ENCODE measurements around the gene HNMT.

DNA sequence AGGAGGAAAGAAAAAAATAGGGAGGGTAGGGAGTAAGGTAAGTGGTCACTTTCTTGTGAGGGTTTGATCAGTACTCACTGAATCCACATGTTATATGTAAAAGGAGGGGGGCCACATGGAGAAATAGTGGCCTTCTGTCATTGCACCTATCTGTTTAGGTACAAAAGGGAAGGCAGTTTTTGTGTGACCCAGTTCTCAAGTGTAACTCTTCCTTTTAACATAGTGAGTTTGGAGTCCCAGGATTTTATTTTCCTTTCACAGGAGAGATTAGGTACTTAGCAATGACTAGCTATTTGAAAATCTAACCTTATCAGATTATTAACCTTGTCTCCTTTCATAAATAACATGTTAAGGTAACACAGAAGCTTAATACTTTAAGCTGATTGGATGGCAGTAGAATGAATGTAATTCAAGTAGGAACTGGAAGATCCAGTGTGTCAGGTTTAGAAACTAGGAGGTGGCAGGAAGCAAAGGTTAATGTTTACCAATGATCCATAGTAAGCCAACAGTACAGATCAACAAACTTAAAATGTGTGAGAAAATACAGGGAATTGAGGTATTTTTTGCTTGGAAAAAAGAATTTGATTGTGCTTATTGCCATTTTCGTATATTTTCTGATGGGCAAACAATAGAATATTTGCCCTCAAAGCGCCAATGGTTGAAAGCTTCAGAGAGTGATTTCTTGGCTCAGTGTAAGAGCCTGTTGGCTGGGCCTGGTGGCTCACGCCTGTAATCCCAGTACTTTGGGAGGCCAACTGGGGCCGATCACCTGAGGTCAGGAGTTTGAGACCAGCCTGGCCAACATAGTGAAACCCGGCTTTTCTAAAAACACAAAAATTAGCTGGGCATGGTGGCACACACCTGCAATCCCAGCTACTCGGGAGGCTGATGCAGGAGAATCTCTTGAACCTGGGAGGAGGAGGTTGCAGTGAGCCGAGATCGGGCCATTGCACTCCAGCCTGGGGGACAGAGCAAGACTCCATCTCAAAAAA is 11.3 kb downstream of the HNMT start:
- TF ChIP-seq, protein P1, sequence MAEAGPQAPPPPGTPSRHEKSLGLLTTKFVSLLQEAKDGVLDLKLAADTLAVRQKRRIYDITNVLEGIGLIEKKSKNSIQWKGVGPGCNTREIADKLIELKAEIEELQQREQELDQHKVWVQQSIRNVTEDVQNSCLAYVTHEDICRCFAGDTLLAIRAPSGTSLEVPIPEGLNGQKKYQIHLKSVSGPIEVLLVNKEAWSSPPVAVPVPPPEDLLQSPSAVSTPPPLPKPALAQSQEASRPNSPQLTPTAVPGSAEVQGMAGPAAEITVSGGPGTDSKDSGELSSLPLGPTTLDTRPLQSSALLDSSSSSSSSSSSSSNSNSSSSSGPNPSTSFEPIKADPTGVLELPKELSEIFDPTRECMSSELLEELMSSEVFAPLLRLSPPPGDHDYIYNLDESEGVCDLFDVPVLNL (CRISPR knock-in tag; IDR thresholded peaks at IDR 0.05; ENCODE audit: borderline replicate concordance, low read depth), result no peak
- TF ChIP-seq, protein P2, sequence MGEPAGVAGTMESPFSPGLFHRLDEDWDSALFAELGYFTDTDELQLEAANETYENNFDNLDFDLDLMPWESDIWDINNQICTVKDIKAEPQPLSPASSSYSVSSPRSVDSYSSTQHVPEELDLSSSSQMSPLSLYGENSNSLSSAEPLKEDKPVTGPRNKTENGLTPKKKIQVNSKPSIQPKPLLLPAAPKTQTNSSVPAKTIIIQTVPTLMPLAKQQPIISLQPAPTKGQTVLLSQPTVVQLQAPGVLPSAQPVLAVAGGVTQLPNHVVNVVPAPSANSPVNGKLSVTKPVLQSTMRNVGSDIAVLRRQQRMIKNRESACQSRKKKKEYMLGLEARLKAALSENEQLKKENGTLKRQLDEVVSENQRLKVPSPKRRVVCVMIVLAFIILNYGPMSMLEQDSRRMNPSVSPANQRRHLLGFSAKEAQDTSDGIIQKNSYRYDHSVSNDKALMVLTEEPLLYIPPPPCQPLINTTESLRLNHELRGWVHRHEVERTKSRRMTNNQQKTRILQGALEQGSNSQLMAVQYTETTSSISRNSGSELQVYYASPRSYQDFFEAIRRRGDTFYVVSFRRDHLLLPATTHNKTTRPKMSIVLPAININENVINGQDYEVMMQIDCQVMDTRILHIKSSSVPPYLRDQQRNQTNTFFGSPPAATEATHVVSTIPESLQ (CRISPR knock-in tag; IDR thresholded peaks at IDR 0.05), result no peak
- TF ChIP-seq, protein P3, sequence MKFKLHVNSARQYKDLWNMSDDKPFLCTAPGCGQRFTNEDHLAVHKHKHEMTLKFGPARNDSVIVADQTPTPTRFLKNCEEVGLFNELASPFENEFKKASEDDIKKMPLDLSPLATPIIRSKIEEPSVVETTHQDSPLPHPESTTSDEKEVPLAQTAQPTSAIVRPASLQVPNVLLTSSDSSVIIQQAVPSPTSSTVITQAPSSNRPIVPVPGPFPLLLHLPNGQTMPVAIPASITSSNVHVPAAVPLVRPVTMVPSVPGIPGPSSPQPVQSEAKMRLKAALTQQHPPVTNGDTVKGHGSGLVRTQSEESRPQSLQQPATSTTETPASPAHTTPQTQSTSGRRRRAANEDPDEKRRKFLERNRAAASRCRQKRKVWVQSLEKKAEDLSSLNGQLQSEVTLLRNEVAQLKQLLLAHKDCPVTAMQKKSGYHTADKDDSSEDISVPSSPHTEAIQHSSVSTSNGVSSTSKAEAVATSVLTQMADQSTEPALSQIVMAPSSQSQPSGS (CRISPR knock-in tag; IDR thresholded peaks at IDR 0.05; ENCODE audit: borderline replicate concordance, low read depth), result no peak
- TF ChIP-seq, protein P4, sequence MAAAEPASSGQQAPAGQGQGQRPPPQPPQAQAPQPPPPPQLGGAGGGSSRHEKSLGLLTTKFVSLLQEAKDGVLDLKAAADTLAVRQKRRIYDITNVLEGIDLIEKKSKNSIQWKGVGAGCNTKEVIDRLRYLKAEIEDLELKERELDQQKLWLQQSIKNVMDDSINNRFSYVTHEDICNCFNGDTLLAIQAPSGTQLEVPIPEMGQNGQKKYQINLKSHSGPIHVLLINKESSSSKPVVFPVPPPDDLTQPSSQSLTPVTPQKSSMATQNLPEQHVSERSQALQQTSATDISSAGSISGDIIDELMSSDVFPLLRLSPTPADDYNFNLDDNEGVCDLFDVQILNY (CRISPR knock-in tag; IDR thresholded peaks at IDR 0.05), result no peak

All from WTC11 (cell line).